H7 (cell line): Measurements from ENCODE around the gene OXSR1. TPM values are rescaled to one million over a fixed set of nuclear protein-coding genes. Genes with fewer than 3 reads are reported as not detected.
"Not testable (repeated sequence)": the region's sequence is repeated elsewhere in the genome, so short reads cannot be mapped to it uniquely, and the experiment has no call there.

ENCODE experiments used
- DNase-seq: peaks from one replicate; pipeline ENCODE4 v3.0.0; 2012
- H3K27me3 ChIP-seq: 2 replicates; pipeline ENCODE4 v1.6.0; 2011; ENCODE audit warnings: mild to moderate bottlenecking, low read length; ENCODE audit not compliant: control insufficient read depth, insufficient read depth
- H3K36me3 ChIP-seq: replicated peaks from 2 replicates; pipeline ENCODE4 v1.5.1; 2011; ENCODE audit warnings: low read length; ENCODE audit not compliant: control insufficient read depth, insufficient read depth
- H3K4me3 ChIP-seq: 2 replicates; pipeline ENCODE4 v1.5.1; 2011; ENCODE audit warnings: low read depth, mild to moderate bottlenecking, control low read depth, low read length, moderate library complexity; ENCODE audit not compliant: insufficient read depth
- total RNA-seq: library from RNA; depleted of rRNA; stranded (reverse); fragments of >200 nt; shearing (Covaris generic); gene quantifications from 2 replicates; pipeline ENCODE4 v1.2.3, GENCODE V29; 2014

Gene OXSR1
- total RNA-seq, 1 experiment from 2014 or later, result 25.5 TPM

GRCh38 chr3:38147421-38147820 lies 17.9 kb upstream of the OXSR1 start:
- H3K36me3 ChIP-seq, result no peaks in the 10 kb centered on the region
- no peaks in the 10 kb centered on the region for H3K27me3 ChIP-seq
- H3K4me3 ChIP-seq, result no peak overlapping the region
- DNase-seq, result no peak

- H3K4me3 ChIP-seq, result no peak overlapping the region
- H3K36me3 ChIP-seq, result no peaks in the 10 kb centered on the region
- H3K27me3 ChIP-seq, result no peaks in the 10 kb centered on the region
- DNase-seq, result no peak
Measured at GRCh38 chr3:38148311-38148882, 16.9 kb upstream of the OXSR1 start.

- H3K36me3 ChIP-seq, result no peaks in the 10 kb centered on the region
- no peak overlapping the region for H3K4me3 ChIP-seq
- H3K27me3 ChIP-seq, result no peaks in the 10 kb centered on the region
- no peak for DNase-seq
Measured at GRCh38 chr3:38149708-38150107, 15.6 kb upstream of the OXSR1 start.

DNA sequence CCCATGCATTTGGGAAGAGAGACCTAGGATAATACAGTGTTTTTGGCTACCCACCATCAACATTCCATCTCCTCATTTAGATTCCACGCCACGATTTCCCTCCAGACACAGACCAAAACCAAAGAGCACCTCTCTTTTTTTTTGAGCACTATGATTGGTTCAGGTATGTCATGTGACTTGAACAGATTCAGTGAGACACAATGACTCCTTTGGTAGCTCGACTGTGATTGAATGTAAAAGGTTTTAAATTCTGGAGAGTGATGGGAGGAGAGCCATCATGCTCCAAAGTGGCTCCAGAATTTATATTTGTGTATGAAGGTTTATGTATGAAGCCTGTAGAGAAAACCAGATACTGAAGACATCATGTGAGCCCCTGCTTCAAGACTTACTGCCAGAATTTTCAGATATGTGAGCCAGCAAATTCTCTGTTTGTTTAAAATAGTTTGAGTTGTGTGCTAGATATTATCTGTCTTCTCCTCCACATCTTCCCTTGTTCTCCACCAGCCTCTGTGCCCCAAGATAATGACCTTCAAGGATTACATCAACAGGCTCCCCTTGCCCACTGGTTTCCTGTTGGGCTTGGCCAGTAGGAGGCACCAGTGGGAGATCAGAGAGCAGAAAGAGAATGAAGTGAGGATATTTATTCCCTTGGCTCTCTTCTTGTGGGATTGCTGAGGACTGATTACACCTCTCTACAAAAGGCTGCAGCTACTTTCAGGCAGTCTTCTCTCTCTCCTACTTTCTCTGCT lies 14.4 kb upstream of the OXSR1 start:
- no peak for DNase-seq
- Histone ChIP-seq H3K36me3 (no peaks in the 10 kb centered on the region), H3K4me3 (no peak overlapping the region), H3K27me3 (no peaks in the 10 kb centered on the region)

GRCh38 chr3:38151667-38152265 lies 13.6 kb upstream of the OXSR1 start:
- Histone ChIP-seq H3K4me3 (no peak overlapping the region), H3K36me3 (no peaks in the 10 kb centered on the region), H3K27me3 (no peaks in the 10 kb centered on the region)
- DNase-seq, result no peak

GRCh38 chr3:38152609-38153008 lies 12.7 kb upstream of the OXSR1 start:
- Histone ChIP-seq H3K27me3 (no peaks in the 10 kb centered on the region), H3K36me3 (no peaks in the 10 kb centered on the region), H3K4me3 (no peak overlapping the region)
- DNase-seq, result no peak

GRCh38 chr3:38153221-38153620 lies 12.1 kb upstream of the OXSR1 start:
- Histone ChIP-seq H3K27me3 (no peaks in the 10 kb centered on the region), H3K4me3 (no peak overlapping the region), H3K36me3 (no peaks in the 10 kb centered on the region)
- DNase-seq, result no peak

DNA sequence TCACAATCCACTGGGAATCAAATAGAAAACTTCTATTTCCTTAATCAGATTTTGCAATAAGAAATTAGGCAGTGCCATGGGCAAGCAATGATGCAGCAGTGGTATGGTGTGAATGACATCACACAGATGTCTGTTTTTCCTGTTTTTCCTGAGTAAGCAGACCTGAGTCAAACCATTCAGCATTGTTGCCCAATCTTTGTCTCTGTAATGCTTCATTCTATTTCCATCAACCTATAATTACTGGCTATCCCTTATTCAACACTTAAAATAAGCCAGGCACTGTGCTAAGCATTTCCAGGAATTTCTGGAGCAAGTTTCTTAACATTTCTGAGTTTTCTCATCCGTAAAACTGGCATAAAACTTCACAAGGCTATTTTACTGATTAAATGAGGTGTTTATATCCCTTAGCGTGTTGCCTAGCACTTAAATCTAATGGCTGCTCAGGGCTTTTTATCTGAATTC lies 11.3 kb upstream of the OXSR1 start:
- Histone ChIP-seq H3K36me3 (no peaks in the 10 kb centered on the region), H3K4me3 (no peak overlapping the region), H3K27me3 (no peaks in the 10 kb centered on the region)
- no peak for DNase-seq

DNA sequence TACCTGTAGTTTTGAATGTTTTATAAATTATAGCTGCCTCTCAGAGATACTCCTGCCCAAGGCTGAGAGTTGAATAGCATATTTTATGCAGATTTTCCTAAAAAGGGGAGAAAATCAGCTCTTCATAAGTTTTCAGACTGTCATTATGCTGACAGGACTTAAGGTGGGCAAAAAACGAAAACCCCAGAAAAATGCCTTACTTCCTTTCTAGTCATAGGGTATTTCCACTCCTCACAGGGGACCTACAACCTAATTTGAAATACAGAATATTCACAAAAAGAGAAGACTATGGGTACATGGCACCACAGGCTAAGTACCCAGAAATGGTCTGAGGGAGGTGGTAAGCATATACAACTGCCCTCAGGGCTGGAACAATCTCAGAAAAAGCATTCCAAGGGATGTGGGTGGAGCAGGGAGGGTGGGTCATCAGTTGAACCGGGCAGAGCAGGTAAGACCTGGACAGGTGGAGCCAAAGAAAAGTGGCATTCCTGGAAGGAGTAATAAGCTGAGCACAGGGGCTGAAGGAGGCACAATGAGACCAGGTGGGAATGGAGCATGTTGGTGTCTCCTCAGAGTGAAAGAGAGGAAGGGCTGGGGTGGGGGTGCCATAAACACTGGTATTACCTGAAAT lies 10.6 kb upstream of the OXSR1 start:
- DNase-seq, result no peak
- no peak overlapping the region for H3K4me3 ChIP-seq
- no peaks in the 10 kb centered on the region for H3K27me3 ChIP-seq
- H3K36me3 ChIP-seq, result no peaks in the 10 kb centered on the region

DNA sequence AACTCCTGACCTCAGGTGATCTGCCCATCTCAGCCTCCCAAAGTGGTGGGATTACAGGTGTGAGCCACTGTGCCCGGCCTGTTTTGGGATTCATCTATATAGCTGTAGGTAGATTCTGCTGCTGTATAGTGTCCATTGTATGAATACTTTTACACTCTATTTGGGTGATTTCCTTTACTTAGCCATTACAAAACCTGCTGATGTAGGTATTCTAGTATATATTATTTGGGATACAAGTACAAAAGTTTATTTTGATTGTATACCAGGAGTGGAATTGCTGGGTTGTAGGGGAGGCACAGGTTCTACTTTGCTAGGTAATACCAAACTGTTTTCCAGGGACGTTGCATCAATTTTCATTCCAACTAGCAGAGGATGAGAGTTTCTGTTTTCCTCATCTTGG lies 9.5 kb upstream of the OXSR1 start:
- Histone ChIP-seq H3K27me3 (no peaks in the 10 kb centered on the region), H3K4me3 (no peak overlapping the region), H3K36me3 (no peaks in the 10 kb centered on the region)
- DNase-seq, result no peak

- no peaks in the 10 kb centered on the region for H3K27me3 ChIP-seq
- no peak overlapping the region for H3K4me3 ChIP-seq
- DNase-seq, result no peak
- no peaks in the 10 kb centered on the region for H3K36me3 ChIP-seq
Measured at GRCh38 chr3:38157117-38157516, 8.2 kb upstream of the OXSR1 start.

DNA sequence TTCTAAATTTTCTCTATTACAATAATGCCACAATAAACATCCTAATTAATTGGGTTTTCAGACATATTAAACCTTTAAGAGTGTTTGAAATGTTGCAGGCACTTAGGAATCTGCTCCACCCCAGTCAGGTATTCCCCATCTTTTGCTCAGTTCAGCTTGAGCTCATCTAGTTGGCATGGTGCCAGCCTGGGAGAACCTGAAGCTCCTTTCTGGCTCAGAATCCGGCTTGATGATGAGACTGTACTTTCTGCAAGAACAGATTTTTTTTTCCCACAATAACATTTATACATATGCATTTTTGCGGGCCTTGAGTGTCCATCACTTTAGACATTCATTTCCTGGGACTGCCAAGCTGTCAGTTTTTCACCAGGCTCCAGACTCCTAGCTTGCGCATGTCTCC lies 7.7 kb upstream of the OXSR1 start:
- Histone ChIP-seq H3K27me3 (no peaks in the 10 kb centered on the region), H3K36me3 (no peaks in the 10 kb centered on the region)
- DNase-seq, result no peak

DNA sequence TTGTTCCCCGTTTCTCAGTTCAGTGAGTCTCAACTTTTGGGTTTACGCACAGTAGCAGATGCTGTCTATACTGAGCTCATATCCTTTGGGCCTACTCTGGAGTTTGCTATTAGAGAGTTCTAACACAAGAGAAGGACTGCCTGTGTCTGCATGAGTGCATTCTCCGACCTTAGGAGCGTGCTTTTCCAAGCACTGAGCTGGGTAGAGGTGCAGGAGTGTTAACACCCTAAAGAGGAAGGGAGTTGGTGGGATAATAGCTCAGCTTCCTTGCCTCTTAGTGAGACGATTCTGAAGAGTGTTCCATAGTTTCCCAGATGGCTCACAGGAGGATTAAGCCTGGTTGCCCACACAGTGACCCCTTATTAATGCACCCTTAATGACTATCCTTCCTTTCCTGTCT lies 6.9 kb upstream of the OXSR1 start:
- H3K4me3 ChIP-seq, result no peak overlapping the region
- no peaks in the 10 kb centered on the region for H3K27me3 ChIP-seq
- no peak for DNase-seq
- no peaks in the 10 kb centered on the region for H3K36me3 ChIP-seq

More for the DNA sequence above, 7.7 kb upstream of the OXSR1 start:
- H3K4me3 ChIP-seq, result no peak overlapping the region

DNA sequence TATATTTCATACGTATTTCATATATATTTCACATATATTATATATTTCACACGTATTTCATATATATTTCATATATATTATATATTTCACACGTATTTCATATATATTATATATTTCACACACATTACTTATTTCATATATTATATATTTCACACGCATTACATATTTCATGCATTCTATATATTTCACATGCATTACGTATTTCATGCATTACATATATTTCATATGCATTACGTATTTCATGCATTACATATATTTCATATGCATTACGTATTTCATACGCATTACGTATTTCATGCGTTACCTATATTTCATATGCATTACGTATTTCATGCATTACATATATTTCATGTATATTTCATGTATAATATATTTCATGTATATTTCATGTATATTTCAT lies 4.6 kb upstream of the OXSR1 start:
- DNase-seq, H3K4me3 ChIP-seq, H3K36me3 ChIP-seq, H3K27me3 ChIP-seq: not testable (repeated sequence)
